GM19328 (cell line): ENCODE measurements around the gene GLRX.

Experiments
- ATAC-seq: cut with Tn5 transposase; IDR thresholded peaks from one replicate; pipeline ENCODE4 v1.9.1; 2021; ENCODE audit warnings: mild to moderate bottlenecking, moderate library complexity; ENCODE audit not compliant: unreplicated experiment

GLRX gene

GRCh38 chr5:95810305-95811125 lies 12.0 kb downstream of the GLRX start:
- ATAC-seq = no peak

- no peak for ATAC-seq
Measured at GRCh38 chr5:95809414-95809960, 13.0 kb downstream of the GLRX start.

GRCh38 chr5:95808686-95809413 lies 13.7 kb downstream of the GLRX start:
- ATAC-seq = peak; percentile 100

- no peak for ATAC-seq
Measured at GRCh38 chr5:95808013-95808685, 14.4 kb downstream of the GLRX start.

- no peak for ATAC-seq
Measured at GRCh38 chr5:95806687-95807086, 15.8 kb downstream of the GLRX start.

- ATAC-seq = no peak
Measured at GRCh38 chr5:95804736-95805539, 17.6 kb downstream of the GLRX start.

- no peak for ATAC-seq
Measured at GRCh38 chr5:95803271-95804148, 19.0 kb downstream of the GLRX start.

- no peak for ATAC-seq
Measured at GRCh38 chr5:95801961-95802360, 20.6 kb downstream of the GLRX start.

- ATAC-seq = no peak
Measured at GRCh38 chr5:95801532-95801931, 21.0 kb downstream of the GLRX start.

- no peak for ATAC-seq
Measured at GRCh38 chr5:95800553-95800952, 22.0 kb downstream of the GLRX start.

- no peak for ATAC-seq
Measured at GRCh38 chr5:95799191-95799835, 23.2 kb downstream of the GLRX start.

- ATAC-seq = no peak
Measured at GRCh38 chr5:95798545-95798944, 24.0 kb downstream of the GLRX start.

GRCh38 chr5:95798048-95798447 lies 24.5 kb downstream of the GLRX start:
- ATAC-seq = no peak

- no peak for ATAC-seq
Measured at GRCh38 chr5:95797301-95797700, 25.2 kb downstream of the GLRX start.

- ATAC-seq = no peak
Measured at GRCh38 chr5:95794070-95794516, 28.4 kb downstream of the GLRX start.

- ATAC-seq = no peak
Measured at GRCh38 chr5:95791751-95792150, 30.8 kb downstream of the GLRX start.

GRCh38 chr5:95788493-95788892 lies 34.0 kb downstream of the GLRX start:
- ATAC-seq = no peak

- no peak for ATAC-seq
Measured at GRCh38 chr5:95786821-95787418, 35.6 kb downstream of the GLRX start.
